Measurements from ENCODE around the gene NUB1. TPM values are rescaled to one million over a fixed set of nuclear protein-coding genes. Genes with fewer than 3 reads are reported as not detected.

Gene NUB1
- total RNA-seq, 1 donor from 2014 or later = 47.5 TPM

DNA sequence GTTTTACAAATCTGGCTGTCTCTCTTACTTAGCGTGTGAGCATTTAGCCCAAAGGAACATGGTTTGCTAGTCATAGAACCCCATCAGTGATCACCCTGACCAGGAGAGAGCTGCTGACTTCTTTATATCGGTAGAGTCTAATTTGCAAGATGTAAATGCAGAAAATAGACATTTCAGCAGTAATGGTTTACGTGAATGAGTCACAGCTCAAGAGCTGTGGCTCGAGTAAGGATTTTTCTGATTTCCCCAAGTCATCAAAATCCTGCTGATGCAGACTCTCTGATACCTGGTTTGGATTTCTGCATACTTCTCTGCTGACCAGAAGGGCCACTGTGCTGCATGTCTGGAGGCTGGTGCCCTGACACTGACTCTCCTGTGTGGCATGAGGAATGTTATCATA, 25.7 kb downstream of the NUB1 start:
- Mint-ChIP-seq H3K4me1 (peaks cover 6% of the 10 kb centered on the region), H3K9me3 (no peaks in the 10 kb centered on the region), H3K27me3 (no peaks in the 10 kb centered on the region), H3K4me3 (no peak overlapping the region), H3K36me3 (ENCODE audit: low read depth) (peaks cover 53% of the 10 kb centered on the region), H3K27ac (no peak overlapping the region)
- intact Hi-C loops (cut with micrococcal nuclease) = no loop called here
- TF ChIP-seq, protein P1, sequence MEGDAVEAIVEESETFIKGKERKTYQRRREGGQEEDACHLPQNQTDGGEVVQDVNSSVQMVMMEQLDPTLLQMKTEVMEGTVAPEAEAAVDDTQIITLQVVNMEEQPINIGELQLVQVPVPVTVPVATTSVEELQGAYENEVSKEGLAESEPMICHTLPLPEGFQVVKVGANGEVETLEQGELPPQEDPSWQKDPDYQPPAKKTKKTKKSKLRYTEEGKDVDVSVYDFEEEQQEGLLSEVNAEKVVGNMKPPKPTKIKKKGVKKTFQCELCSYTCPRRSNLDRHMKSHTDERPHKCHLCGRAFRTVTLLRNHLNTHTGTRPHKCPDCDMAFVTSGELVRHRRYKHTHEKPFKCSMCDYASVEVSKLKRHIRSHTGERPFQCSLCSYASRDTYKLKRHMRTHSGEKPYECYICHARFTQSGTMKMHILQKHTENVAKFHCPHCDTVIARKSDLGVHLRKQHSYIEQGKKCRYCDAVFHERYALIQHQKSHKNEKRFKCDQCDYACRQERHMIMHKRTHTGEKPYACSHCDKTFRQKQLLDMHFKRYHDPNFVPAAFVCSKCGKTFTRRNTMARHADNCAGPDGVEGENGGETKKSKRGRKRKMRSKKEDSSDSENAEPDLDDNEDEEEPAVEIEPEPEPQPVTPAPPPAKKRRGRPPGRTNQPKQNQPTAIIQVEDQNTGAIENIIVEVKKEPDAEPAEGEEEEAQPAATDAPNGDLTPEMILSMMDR (IDR thresholded peaks at IDR 0.05) = no peak
- CTCF ChIA-PET = interaction anchor here (1.3 to 4.9 kb wide), 6 partner anchors 14 to 391 kb away, joined by 3 to 27 read pairs (median 22); no protein-coding TSS in a partner anchor
- POLR2A ChIA-PET = interaction anchor here (1.5 kb wide), 1 partner anchor 81 kb away, joined by 3 read pairs; no protein-coding TSS in a partner anchor
- DNase-seq (no peak), ATAC-seq (ENCODE audit: low read depth) (no peak)

DNA sequence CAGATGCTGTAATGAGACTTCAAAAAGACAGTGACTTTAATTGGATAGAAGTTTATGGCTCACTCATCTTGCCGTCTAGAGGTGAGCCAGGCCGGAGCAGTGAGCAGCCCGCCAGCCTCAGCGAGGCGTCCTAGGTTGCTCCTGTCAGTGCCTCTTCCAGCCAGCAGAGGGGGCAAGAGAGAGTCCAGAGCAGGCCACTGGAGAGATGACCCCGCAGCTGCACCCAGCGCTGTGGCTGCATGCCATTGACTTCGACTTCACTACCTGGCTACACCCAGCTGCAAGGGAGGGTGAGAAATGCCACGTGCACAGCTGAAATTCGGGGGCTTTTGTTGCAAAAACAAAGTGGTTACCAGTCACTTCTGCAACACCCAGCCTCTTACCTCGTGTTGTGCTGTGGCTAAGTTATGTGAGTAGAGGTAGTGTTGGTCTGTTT, 26.5 kb downstream of the NUB1 start:
- ATAC-seq (ENCODE audit: low read depth) = peak; percentile 100
- Mint-ChIP-seq H3K36me3 (ENCODE audit: low read depth) (peaks cover 53% of the 10 kb centered on the region), H3K27ac (no peak overlapping the region), H3K4me3 (no peak overlapping the region), H3K9me3 (no peaks in the 10 kb centered on the region), H3K27me3 (no peaks in the 10 kb centered on the region), H3K4me1 (peaks cover 6% of the 10 kb centered on the region)
- intact Hi-C loops (cut with micrococcal nuclease) = loop anchor here (1.0 kb wide), 8 partner anchors 13 to 391 kb away; no protein-coding TSS in a partner anchor
- DNase-seq = peak; percentile 64
- TF ChIP-seq, protein P1 (IDR thresholded peaks at IDR 0.05) = peak; percentile 37
- POLR2A ChIA-PET = no interaction called here
- CTCF ChIA-PET = interaction anchor here (0.6 to 4.9 kb wide), 18 partner anchors 10 to 390 kb away, joined by 3 to 77 read pairs (median 3); no protein-coding TSS in a partner anchor

DNA sequence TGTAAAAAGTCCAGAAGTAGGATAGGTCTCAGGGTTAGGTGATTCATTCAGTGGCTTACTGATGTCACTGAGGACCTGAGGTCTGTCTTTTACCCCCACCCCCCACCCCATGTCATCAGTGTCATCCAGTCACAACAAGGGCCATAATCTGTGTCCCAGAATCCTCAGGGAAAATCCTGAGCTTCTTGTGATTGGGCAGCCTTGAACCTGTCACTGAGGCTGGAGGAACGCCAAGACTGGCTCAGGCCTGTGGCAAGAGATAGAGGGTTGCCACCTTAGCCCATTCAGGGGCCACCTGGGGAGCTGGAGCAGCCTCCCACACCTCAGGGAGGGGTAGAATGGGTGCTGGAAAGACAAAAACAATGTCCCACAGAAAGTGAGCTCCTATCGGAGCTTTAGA, 29.7 kb downstream of the NUB1 start:
- intact Hi-C loops (cut with micrococcal nuclease) = no loop called here
- H3K27ac Mint-ChIP-seq = no peak overlapping the region
- ChIA-PET POLR2A (interaction anchor here (0.6 kb wide), 1 partner anchor 506 kb away, joined by 3 read pairs; no protein-coding TSS in a partner anchor), CTCF (interaction anchor here (4.9 kb wide), 2 partner anchors 55 to 77 kb away, joined by 27 to 77 read pairs; no protein-coding TSS in a partner anchor)
- H3K4me3 Mint-ChIP-seq = no peak overlapping the region
- DNase-seq = no peak
- peaks cover 67% of the 10 kb centered on the region for H3K36me3 Mint-ChIP-seq (ENCODE audit: low read depth)
- TF ChIP-seq, protein P1 (IDR thresholded peaks at IDR 0.05) = no peak
- H3K27me3 Mint-ChIP-seq = no peaks in the 10 kb centered on the region
- no peak for ATAC-seq (ENCODE audit: low read depth)
- no peaks in the 10 kb centered on the region for H3K9me3 Mint-ChIP-seq
- H3K4me1 Mint-ChIP-seq = peaks cover 6% of the 10 kb centered on the region

DNA sequence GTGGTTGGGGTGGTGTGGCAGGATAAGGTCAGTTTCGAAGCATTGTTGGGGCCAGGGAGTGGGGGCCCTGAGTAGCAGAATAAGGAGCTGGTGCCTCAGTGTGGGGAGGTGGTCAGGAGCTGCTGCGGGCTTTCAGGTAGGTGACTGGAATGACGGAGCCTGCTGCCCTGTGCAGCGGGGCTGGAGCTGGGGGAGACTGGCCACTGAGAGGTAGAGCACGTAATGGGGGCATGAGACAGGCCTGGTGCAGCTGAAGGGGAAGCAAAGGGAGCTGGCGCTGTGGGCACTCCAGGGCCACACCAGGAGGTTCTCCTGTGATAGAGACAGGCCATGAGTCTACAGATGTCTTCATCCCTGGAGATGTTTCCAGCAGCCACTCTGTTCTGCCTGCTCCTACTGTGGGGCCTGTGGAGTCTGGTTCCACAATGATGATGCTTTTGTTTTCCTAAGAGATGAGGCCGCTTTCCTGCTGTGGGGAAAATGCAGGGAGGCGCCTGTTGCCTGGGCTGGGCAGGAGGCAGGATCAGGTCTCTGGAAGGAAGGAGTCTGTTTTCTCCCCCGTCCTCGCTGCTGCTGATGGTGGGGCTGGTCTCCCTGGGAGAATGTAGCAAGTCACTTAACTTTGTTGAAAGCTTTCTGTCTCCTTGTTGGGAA, 31.1 kb downstream of the NUB1 start:
- no peak overlapping the region for H3K4me3 Mint-ChIP-seq
- no peak overlapping the region for H3K27ac Mint-ChIP-seq
- H3K4me1 Mint-ChIP-seq = peaks cover 6% of the 10 kb centered on the region
- ChIA-PET CTCF (interaction anchor here (4.9 kb wide), 1 partner anchor 75 kb away, joined by 77 read pairs; no protein-coding TSS in a partner anchor), POLR2A (no interaction called here)
- H3K36me3 Mint-ChIP-seq (ENCODE audit: low read depth) = peaks cover 81% of the 10 kb centered on the region
- TF ChIP-seq, protein P1 (IDR thresholded peaks at IDR 0.05) = no peak
- no peaks in the 10 kb centered on the region for H3K27me3 Mint-ChIP-seq
- DNase-seq (no peak), ATAC-seq (ENCODE audit: low read depth) (no peak)
- no peaks in the 10 kb centered on the region for H3K9me3 Mint-ChIP-seq
- intact Hi-C loops (cut with micrococcal nuclease) = no loop called here

DNA sequence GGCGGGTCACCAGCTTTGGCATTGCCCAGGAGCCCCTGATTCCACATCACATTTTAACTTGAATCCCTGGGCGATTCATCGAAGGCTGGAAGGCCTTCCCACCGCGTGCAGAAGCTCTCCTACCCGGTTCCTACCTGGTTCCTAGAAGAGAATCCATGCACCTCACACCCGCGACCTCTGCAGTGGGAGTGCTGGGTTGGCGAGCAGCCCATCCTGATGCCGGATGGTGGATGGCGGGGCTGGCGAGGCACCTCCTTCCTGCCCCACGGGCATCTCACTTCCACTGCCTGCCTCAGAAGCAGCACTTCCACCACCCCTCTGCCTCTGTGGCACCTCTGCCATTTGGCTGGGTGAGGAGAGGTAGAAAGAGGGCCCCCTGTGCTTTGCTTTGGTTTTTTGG, 32.0 kb downstream of the NUB1 start:
- TF ChIP-seq, protein P1 (IDR thresholded peaks at IDR 0.05) = no peak
- H3K4me3 Mint-ChIP-seq = no peak overlapping the region
- H3K27ac Mint-ChIP-seq = no peak overlapping the region
- ChIA-PET POLR2A (no interaction called here), CTCF (no interaction called here)
- DNase-seq (no peak), ATAC-seq (ENCODE audit: low read depth) (no peak)
- no peaks in the 10 kb centered on the region for H3K27me3 Mint-ChIP-seq
- intact Hi-C loops (cut with micrococcal nuclease) = no loop called here
- H3K36me3 Mint-ChIP-seq (ENCODE audit: low read depth) = peaks cover 84% of the 10 kb centered on the region
- no peaks in the 10 kb centered on the region for H3K9me3 Mint-ChIP-seq
- no peaks in the 10 kb centered on the region for H3K4me1 Mint-ChIP-seq
